IPS-11a (cell line): ENCODE results near the gene ECSIT.

Experiments used
- H3K4me3 ChIP-seq: one replicate; pipeline ENCODE4 v1.5.1; 2013; ENCODE audit warnings: low read depth, low read length, control low read depth

ECSIT gene

GRCh38 chr19:11504502-11505031, 24.4 kb downstream of the ECSIT start:
- H3K4me3 ChIP-seq, result peak overlapping the region; percentile 30

GRCh38 chr19:11499890-11500420, 29.0 kb downstream of the ECSIT start:
- no peak overlapping the region for H3K4me3 ChIP-seq

- no peak overlapping the region for H3K4me3 ChIP-seq
Observed at GRCh38 chr19:11499220-11499726, 29.7 kb downstream of the ECSIT start.

- H3K4me3 ChIP-seq, result no peak overlapping the region
Observed at GRCh38 chr19:11496391-11497163, 32.4 kb downstream of the ECSIT start.

- H3K4me3 ChIP-seq, result no peak overlapping the region
Observed at GRCh38 chr19:11495885-11496284, 33.0 kb downstream of the ECSIT start.

- H3K4me3 ChIP-seq, result no peak overlapping the region
Observed at GRCh38 chr19:11495481-11495880, 33.5 kb downstream of the ECSIT start.

- no peak overlapping the region for H3K4me3 ChIP-seq
Observed at GRCh38 chr19:11494634-11495285, 34.2 kb downstream of the ECSIT start.

- no peak overlapping the region for H3K4me3 ChIP-seq
Observed at GRCh38 chr19:11489378-11489777, 39.6 kb downstream of the ECSIT start.

- no peak overlapping the region for H3K4me3 ChIP-seq
Observed at GRCh38 chr19:11486661-11487503, 42.1 kb downstream of the ECSIT start.

GRCh38 chr19:11485245-11485837, 43.6 kb downstream of the ECSIT start:
- H3K4me3 ChIP-seq, result no peak overlapping the region

GRCh38 chr19:11483366-11484111, 45.4 kb downstream of the ECSIT start:
- no peak overlapping the region for H3K4me3 ChIP-seq

GRCh38 chr19:11482384-11483050, 46.4 kb downstream of the ECSIT start:
- H3K4me3 ChIP-seq, result no peak overlapping the region

GRCh38 chr19:11481534-11482383, 47.2 kb downstream of the ECSIT start:
- no peak overlapping the region for H3K4me3 ChIP-seq

GRCh38 chr19:11480715-11481533, 48.0 kb downstream of the ECSIT start, which contains the start of gene ELAVL3:
ELAVL3 (minus strand) TSS chr19:11481046; CDS start chr19:11480608, 438 bp downstream.
- no peak within 1 kb of the TSS for H3K4me3 ChIP-seq

- no peak overlapping the region for H3K4me3 ChIP-seq
Observed at GRCh38 chr19:11479898-11480714, 48.8 kb downstream of the ECSIT start.

GRCh38 chr19:11479090-11479897, 49.6 kb downstream of the ECSIT start:
- peak overlapping the region; percentile 4 for H3K4me3 ChIP-seq
